Iris pigment epithelial cell (primary cell): ENCODE measurements around the gene TP53I3.
"Not testable (repeated sequence)": the region's sequence is repeated elsewhere in the genome, so short reads cannot be mapped to it uniquely, and the experiment has no call there.

Experiments used
- DNase-seq: peaks from one replicate; pipeline ENCODE4 v3.0.0-alpha.2; 2011; ENCODE audit warnings: low read depth

The TP53I3 gene

GRCh38 chr2:24052951-24053350 lies 31.7 kb downstream of the TP53I3 start:
- DNase-seq = no peak

- DNase-seq = no peak
These were observed 32.8 kb downstream of the TP53I3 start for GRCh38 chr2:24051833-24052232.

GRCh38 chr2:24050041-24050979 lies 34.3 kb downstream of the TP53I3 start:
- peak; percentile 19 for DNase-seq

- peak; percentile 54 for DNase-seq
These were observed 35.1 kb downstream of the TP53I3 start, which contains the start of gene FKBP1B for GRCh38 chr2:24049485-24050021. Gene FKBP1B (plus strand): TSS chr2:24049741. CDS start chr2:24049850, 109 bp downstream.

GRCh38 chr2:24048769-24049484 lies 35.7 kb downstream of the TP53I3 start:
- no peak for DNase-seq

GRCh38 chr2:24047703-24048033 lies 37.0 kb downstream of the TP53I3 start:
- no peak for DNase-seq

GRCh38 chr2:24046930-24047702 lies 37.5 kb downstream of the TP53I3 start, which contains the start of gene WDCP:
Gene WDCP (minus strand): TSS chr2:24047391. CDS start chr2:24039494, 7,897 bp downstream.
- peak; percentile 100 for DNase-seq

- DNase-seq = no peak
These were observed 38.1 kb downstream of the TP53I3 start for GRCh38 chr2:24046599-24046929.

GRCh38 chr2:24045511-24046508 lies 38.8 kb downstream of the TP53I3 start:
- no peak for DNase-seq

- not testable (repeated sequence) for DNase-seq
These were observed 41.5 kb downstream of the TP53I3 start for GRCh38 chr2:24043133-24043532.

- no peak for DNase-seq
These were observed 44.1 kb downstream of the TP53I3 start for GRCh38 chr2:24040511-24040910.

GRCh38 chr2:24038786-24039499 lies 45.7 kb downstream of the TP53I3 start:
- no peak for DNase-seq
